Mesenteric fat pad (tissue), 1 donor: ENCODE data around the gene RNU6-1. TPM values are rescaled to one million over a fixed set of nuclear protein-coding genes. Genes with fewer than 3 reads are reported as not detected.

ENCODE experiments used
- DNase-seq: peaks from one replicate; pipeline ENCODE4 v3.0.0-alpha.2; 2020; ENCODE audit warnings: low spot score
- long read RNA-seq: library from polyadenylated mRNA; unstranded; transcript quantifications from one replicate; pipeline ENCODE4 v2.0.0, GENCODE V29; 2020
- total RNA-seq: library from RNA; stranded (reverse); fragmentation: NEBNext Ultra II Directional; extraction: Animal tissue kit (Norgen Biotek cat#: 25700); gene quantifications from one replicate; pipeline ENCODE4 v1.2.1, GENCODE V29; 2021
- donor health status: DM: yes; HTN: yes; CAD: no.

RNU6-1 gene
- total RNA-seq: not detected
- long read RNA-seq: 0 reads

DNA sequence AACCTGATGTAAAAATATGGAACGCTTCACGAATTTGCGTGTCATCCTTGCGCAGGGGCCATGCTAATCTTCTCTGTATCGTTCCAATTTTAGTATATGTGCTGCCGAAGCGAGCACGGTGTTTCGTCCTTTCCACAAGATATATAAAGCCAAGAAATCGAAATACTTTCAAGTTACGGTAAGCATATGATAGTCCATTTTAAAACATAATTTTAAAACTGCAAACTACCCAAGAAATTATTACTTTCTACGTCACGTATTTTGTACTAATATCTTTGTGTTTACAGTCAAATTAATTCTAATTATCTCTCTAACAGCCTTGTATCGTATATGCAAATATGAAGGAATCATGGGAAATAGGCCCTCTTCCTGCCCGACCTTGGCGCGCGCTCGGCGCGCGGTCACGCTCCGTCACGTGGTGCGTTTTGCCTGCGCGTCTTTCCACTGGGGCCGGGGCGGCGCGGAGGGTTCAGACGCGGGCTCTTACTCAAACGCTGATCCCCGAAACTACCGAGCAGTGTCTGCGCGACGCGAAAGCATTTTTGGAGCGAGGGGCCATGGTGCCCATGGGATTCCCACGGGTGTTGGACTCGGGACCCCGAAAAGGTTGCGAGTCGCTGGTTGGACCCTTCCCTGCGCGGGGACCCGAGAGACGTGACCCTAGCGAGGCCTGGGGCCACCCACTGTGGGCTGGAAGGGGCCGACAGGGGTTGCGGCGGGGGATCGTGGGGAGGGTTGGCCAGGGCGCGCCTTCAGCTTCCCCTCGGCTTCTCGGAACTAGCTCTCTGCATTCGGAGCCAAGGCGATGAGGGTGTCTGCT lies at the start of gene RNU6-1:
Gene RNU6-1 (minus strand): TSS at position 117 of the 820 bp plus-strand sequence.
- peak; percentile 99 for DNase-seq

DNA sequence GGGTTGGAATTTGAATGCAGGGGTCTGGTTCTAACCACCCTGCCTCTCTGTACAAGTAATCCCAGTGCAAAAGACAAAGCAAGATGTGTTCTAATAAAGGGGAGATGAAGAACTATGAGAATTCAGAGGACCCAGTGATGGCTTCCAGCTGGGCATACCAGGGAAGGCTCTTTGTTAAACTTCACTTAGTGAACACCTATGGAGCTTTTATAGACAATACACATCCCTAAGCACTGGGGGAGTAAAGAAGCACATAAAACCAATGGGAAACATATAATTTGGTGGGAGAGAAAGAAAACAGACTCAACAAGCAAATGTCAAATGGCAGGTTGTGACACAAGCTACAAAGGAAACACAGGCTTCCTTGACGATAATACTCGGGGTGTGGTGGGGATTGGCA lies 47.9 kb upstream of the RNU6-1 start:
- no peak for DNase-seq

DNA sequence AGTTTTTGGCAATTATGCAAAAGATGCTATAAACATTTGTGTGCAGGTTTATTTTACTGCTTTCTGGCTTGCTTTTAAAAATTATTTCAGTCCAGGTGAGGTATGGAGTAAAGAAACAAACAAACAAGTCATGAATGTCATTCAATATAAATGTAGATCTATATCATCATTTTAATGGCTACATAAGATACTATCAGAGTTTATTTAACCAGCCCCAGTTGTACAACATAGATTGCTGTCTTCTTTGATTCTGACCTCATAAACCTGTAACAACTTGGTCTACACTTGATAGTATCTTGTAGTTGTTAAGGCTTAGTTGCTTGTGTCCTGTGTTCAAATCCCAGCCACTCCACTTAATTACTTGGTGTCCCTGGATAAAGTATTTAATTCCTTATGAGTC lies 46.0 kb upstream of the RNU6-1 start:
- no peak for DNase-seq

GRCh38 chr15:67885175-67885523 lies 45.3 kb upstream of the RNU6-1 start:
- no peak for DNase-seq

DNA sequence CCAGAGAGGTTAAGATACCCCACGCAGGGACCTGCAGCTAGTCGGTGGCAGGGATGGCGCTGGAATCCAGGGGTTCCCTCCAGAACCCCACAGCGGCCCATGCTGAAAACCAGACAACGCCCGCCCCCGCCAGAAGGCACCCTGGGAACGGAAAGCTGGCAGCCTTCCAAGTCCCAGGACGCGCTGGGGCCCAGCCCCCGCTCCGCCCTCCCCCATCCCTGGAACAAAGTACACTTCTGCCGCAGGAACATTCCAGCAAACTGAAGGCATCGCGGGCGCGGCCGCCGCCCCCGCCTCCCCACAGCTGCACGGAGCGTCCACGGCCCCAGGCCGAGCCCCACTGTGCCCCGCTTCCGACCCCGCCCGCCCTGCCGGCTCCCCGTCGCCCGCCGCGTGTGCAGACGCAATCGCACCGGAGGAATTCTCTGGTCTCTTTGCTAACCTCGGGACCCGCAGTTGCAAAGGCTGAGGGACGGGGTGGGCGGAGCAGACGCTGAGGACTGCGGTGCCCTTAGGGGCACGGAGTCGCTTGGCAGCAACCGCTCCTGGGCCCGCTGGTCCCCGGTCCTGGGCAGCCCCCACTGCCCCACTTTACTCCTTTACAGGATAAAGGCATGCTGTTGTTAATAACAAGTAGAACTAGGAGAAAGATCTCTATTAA lies 44.8 kb upstream of the RNU6-1 start:
- peak; percentile 97 for DNase-seq

- no peak for DNase-seq
These were observed 44.2 kb upstream of the RNU6-1 start for GRCh38 chr15:67884009-67884408.

DNA sequence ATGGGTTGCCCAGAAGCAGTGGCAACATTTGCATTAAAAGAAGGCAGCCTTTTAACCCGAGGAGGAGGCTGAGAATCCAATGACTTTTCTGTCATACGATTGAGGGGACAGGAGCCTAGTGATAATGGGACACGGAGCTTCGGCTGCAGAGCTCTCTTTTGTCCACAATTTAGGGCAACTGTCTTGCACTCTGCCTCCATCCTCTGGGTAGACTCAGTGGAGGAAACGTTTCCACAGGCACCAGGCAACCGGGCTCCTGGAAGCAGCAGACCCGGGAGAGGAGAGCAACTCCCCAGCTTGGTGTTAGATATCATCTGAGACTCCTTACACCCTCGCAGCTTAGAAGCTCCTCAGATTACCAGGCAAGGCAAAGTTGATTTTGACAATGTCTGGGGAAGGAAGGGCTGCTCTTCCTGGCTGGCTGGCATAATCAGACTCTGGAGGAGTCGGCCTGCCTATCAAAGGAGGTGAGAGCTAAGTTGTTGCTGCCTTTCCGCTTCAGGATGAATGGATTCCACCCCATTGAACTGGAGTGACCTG lies 43.5 kb upstream of the RNU6-1 start:
- no peak for DNase-seq

DNA sequence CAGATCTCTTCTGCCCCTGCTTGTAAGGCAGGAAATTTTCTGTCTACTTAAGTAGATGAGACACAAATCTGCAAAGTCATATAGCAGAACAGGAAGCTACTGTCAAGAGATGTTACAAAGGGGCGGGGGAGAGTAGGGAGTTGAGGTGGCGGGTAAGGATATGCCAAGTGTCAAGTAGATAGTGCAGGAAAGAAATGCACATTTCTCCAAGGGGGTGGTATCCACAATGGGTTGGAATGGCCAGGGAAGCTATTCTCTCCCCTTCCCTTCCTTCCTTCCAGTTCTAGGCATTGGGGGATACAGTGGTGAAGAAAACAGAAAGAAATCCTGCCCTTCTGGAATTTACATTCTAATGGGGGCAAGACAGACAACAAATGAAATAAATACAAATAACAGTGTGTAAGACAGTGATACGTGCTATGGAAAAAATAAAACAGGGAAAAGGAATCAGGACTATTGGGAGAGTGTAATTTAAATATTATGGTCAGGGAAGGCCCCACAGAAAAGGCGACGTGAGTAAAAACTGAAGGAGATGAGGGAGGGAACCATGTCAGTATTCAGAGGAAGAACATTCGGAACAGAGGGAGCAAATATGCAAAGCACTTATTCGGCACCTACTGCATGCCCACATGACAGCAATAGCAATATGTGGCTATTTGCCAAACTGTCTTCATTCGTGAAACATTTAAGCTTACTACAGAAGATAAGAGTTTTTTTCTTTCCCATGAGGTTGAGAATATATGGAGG lies 42.8 kb upstream of the RNU6-1 start:
- no peak for DNase-seq

DNA sequence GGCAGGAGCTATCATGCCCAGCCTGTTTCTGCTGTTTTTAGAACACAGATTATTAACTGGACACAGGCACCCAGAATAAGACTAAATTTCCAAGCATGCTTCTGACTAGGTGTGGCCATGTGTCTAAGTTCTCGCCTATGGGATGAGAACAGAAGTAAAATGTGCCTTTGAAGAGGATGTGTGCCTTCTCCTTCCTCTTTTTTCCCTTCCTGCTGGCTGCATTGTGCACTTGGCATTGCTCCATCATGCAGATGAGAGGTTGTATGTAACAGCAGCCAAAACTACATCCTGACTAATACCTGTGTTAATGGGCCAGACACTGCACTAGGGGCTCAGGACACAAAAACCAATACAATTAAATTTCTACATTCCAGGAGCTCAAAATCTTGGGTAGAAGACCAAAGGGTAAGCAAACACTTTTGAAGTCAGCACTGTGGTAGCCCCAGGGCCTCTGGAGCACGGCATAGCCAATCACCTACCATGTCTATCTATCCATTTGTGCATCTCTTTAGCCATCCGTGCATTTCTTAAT lies 40.9 kb upstream of the RNU6-1 start:
- no peak for DNase-seq

GRCh38 chr15:67879440-67880129 lies 39.7 kb upstream of the RNU6-1 start:
- no peak for DNase-seq

DNA sequence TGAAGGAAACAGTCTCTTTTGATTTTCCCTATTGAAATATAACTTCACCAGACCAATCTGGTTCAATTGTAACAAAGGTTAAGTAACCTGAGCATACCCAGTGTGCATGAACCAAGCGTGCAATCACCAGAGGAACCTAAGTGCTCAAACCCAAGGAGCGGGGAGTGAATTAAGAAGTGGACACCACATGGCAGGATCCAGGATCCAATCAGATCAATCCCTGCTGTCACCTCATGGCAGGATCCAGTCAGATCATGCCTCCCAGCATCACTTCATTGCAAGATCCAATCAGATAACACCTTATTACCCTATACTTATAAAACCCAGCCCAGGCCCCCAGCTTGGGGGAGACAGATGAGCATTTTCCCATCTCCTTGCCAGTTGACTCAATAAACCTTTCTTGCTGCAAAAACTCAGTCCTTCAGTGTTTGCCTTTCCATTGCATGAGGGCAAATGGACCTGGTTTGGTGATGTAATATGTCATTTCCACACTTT lies 38.9 kb upstream of the RNU6-1 start:
- no peak for DNase-seq

GRCh38 chr15:67873777-67874176 lies 33.9 kb upstream of the RNU6-1 start:
- no peak for DNase-seq

DNA sequence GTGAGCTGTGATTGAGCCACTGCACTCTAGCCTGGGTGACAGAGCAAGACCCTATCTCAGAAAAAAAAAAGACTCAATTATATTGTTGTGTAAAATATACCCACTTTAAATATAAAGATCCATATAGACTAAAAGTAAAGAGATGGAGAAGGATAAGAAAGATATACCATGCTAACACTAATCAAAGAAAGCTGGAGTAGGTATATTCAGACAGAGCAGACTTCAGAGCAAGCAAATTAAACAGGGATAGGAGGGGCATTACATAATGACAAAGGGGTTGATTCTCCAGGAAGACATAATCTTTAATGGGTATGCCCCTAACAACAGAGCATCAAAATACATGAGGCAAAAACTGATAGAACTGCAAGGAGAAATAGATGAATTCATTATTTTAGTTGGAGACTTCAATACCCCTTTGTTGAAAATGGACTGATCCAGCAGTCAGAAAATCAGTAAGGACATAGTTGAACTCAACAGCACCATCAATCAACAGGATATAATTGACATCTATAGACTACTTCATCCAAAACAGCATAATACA lies 31.1 kb upstream of the RNU6-1 start:
- no peak for DNase-seq

DNA sequence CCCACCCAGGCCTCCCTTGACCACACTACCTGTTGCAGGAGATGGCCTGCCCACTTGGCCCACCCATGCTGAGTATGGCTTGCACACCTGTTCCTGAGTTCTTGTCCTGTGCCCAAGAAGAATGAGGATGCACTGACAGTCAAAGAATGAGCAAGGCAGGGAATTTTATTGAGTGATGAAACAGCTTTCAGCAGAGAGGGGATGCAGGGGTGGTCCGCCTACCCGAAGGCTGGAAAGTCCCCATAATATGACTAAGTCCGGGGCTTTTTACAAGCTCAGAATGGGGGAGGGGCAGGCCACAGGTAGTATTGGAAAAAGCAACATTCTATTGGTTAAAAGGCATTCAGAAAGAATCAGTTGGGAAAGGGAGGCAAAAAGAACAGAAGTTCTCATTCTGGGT lies 29.9 kb upstream of the RNU6-1 start:
- no peak for DNase-seq

GRCh38 chr15:67865766-67866165 lies 25.9 kb upstream of the RNU6-1 start:
- DNase-seq: no peak

- DNase-seq: no peak
These were observed 25.5 kb upstream of the RNU6-1 start for GRCh38 chr15:67865331-67865730.

DNA sequence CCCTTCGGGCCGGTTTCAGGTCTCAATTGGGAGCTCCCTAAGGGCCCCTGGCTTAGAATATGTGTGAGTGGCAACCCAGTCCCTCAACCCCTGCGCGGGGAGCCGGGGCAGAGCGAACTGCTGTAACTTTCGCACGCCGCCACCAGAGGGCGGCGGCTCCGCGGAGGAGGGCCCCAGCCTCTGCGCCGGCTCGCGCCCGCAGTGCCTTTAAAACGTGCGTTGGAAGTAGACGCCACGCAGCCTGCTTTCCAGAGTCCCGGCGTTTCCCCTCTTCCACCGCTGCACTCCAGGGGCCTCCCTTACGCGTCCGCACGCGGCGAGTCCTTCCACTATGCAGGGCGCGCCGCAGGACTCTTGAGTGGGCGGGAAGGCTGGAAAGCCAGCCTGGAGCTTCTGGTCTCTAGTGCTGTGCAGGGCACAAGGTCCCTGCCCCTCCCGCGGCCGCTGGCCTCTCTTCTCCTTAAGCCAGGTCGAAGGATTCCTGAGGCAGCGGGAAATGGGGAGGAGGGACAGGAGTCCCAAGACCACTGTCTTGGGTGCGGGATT lies 23.7 kb upstream of the RNU6-1 start:
- peak; percentile 95 for DNase-seq

- DNase-seq: no peak
These were observed 23.1 kb upstream of the RNU6-1 start for GRCh38 chr15:67862750-67863441.

- DNase-seq: no peak
These were observed 22.1 kb upstream of the RNU6-1 start for GRCh38 chr15:67861983-67862382.
